Cardiac fibroblast (primary cell): ENCODE measurements around the gene SELPLG.

Experiments
- DNase-seq, 2 donors: peaks; one replicate each; pipeline versions ENCODE4 v3.0.0 to v3.0.0-alpha.2; 2010; ENCODE audit warnings: low read depth in 2 of 2
- H3K4me3 ChIP-seq, 2 donors: replicated peaks in 1 of 2; 1 replicate in 1 of 2; 2 replicates in 1 of 2; pipeline ENCODE4 v1.5.1; 2011; ENCODE audit warnings: low read depth in 2 of 2, low read length in 2 of 2, mild to moderate bottlenecking in 2 of 2, moderate library complexity in 1 of 2
- TF ChIP-seq, protein P1 (sequence below): IDR thresholded peaks from one replicate; pipeline ENCODE4 v1.5.1; 2011; ENCODE audit warnings: low read depth, mild to moderate bottlenecking, low read length, inconsistent platforms

The SELPLG gene

DNA sequence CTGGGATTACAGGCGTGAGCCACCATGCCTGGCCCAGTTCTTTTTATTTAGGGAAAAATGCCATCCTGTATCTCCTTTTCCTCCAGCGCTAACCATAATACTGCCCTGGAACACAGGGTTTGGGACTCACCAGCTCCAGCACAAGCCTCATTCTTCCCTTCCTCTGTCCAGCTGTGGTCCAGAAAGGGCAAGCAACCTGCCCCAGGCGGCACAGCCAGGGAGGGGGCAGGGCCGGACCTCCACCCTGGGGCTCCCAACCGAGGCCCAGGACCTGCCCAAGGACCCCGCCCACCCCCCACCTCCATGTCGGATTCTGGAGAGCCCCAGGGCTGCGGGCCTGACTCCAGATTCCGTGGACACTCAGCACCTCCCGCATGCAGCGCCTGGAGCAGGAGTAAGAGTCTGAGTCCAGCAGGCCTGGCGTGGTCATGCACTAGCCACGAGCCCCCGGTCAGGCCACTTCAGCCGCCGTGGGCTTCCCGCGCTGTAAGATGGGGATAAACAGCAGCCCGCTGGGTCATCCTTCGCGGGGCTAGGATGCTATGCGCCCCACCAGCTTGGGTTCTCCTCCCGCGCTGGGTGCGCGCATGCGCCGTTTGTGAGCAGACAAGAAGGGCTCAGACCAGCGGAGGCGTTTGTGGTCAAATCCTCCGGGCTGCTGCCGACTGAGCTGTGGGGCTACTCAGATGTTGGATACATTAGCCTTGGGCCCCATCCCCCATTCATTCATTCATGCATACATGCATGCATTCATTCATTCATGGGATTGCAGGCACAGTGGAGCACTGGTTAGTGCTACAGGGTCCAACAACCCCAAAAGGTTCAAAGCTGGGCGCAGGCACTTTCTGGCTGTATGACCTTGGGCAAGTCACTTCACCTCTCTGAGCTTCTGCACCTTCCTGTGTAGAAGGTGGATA lies 52.1 kb downstream of the SELPLG start:
- DNase-seq, result no peak
- TF ChIP-seq, protein P1, sequence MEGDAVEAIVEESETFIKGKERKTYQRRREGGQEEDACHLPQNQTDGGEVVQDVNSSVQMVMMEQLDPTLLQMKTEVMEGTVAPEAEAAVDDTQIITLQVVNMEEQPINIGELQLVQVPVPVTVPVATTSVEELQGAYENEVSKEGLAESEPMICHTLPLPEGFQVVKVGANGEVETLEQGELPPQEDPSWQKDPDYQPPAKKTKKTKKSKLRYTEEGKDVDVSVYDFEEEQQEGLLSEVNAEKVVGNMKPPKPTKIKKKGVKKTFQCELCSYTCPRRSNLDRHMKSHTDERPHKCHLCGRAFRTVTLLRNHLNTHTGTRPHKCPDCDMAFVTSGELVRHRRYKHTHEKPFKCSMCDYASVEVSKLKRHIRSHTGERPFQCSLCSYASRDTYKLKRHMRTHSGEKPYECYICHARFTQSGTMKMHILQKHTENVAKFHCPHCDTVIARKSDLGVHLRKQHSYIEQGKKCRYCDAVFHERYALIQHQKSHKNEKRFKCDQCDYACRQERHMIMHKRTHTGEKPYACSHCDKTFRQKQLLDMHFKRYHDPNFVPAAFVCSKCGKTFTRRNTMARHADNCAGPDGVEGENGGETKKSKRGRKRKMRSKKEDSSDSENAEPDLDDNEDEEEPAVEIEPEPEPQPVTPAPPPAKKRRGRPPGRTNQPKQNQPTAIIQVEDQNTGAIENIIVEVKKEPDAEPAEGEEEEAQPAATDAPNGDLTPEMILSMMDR, result no peak
- H3K4me3 ChIP-seq, result no peak overlapping the region

- H3K4me3 ChIP-seq, result no peak overlapping the region
- TF ChIP-seq, protein P1, result no peak
- DNase-seq, result peak in 1 of 2 donors; percentile 60
These were observed 53.2 kb downstream of the SELPLG start for GRCh38 chr12:108580531-108580930.

DNA sequence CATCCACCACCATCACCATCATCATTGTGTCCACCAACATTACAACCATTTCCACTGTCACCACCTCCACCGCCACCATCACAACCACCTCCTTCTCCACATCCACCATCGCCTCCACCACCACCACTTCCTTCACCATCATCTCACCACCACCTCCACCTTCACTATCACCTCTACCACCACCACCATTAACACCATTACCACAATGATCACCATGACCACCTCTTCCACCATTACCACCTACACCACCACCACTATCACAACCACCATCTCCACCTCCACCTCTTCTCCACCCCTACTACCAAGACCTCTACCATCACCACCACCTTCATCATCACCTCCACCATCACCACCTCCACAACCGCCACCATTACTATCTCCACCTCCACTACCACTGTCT lies 54.9 kb downstream of the SELPLG start:
- no peak overlapping the region for H3K4me3 ChIP-seq
- no peak for DNase-seq
- TF ChIP-seq, protein P1, result no peak

DNA sequence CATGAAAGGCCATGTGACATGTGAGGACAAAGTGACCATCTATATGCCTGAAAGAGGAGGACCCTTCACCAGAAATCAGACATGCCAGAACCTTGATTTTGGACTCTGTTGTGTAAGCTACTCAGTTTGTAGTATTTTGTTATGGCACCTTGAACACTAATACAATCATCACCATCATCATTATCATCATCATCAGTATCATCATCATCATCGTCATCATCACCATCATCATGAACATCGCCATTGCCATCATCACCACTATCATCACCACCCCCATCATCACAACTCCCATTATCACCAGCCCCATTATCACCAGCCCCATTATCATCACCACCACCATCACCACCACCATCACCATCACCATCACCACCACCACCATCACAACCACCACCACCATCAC lies 55.4 kb downstream of the SELPLG start:
- DNase-seq, result no peak
- H3K4me3 ChIP-seq, result no peak overlapping the region
- TF ChIP-seq, protein P1, result no peak

DNA sequence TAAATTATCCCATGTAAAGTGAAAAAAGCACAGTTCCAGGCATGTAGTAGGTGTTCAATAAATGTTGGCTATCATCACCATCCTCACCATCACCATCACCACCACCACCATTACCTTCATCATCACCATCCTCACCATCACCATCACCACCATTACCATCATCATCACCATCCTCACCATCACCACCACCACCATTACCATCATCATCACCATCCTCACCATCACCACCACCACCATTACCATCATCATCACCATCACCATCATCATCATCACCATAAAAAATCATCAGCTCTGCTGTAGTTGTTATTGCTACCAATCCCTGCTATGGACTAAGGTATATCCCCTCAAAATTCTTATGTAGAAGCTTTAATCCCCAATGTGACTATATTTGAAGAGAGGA lies 56.2 kb downstream of the SELPLG start:
- no peak for DNase-seq
- TF ChIP-seq, protein P1, result no peak
- H3K4me3 ChIP-seq, result no peak overlapping the region

- TF ChIP-seq, protein P1, result no peak
- DNase-seq, result no peak
- H3K4me3 ChIP-seq, result no peak overlapping the region
These were observed 56.9 kb downstream of the SELPLG start for GRCh38 chr12:108576660-108577234.
